Middle frontal gyrus (tissue), 1 donor: ENCODE results near the gene GINS2.

Experiments used
- DNase-seq: peaks from one replicate; pipeline ENCODE4 v3.0.0-alpha.2; 2015; ENCODE audit warnings: low spot score; ENCODE audit errors: extremely low spot score

GINS2 gene

GRCh38 chr16:85716022-85716679 lies 27.4 kb upstream of the GINS2 start:
- DNase-seq = no peak

- no peak for DNase-seq
Measured at GRCh38 chr16:85715169-85716021, 26.6 kb upstream of the GINS2 start.

GRCh38 chr16:85712801-85713200 lies 24.0 kb upstream of the GINS2 start:
- no peak for DNase-seq

DNA sequence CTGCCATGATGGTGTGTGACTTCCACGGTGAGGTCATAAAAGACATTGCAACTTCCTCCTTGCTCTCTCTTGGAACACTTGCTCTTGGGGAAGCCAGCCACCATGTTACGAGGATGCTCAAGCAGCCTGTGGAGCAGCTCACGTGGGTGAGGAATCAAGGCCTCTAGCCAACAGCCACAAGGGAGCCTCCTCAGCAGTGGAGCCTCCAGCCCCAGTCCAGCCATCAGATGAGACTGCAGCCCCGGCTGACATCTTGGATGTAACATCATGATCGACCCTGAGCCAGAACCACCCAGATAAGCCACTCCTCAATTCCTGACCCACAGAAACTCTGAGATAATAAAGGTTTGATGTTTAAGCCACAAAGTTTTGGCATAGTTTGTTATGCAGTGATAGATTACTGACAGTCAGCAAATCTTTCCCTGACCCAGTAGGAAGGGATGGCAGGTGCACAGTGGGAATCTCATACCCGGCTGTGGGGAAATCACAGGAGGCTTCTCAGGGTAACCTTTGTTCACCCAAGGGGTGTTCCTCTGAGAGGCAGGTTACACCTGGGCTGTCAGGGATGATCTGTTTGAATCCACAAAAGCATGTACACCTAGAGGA lies 23.3 kb upstream of the GINS2 start:
- DNase-seq = no peak

- DNase-seq = no peak
Measured at GRCh38 chr16:85710732-85711131, 22.0 kb upstream of the GINS2 start.

DNA sequence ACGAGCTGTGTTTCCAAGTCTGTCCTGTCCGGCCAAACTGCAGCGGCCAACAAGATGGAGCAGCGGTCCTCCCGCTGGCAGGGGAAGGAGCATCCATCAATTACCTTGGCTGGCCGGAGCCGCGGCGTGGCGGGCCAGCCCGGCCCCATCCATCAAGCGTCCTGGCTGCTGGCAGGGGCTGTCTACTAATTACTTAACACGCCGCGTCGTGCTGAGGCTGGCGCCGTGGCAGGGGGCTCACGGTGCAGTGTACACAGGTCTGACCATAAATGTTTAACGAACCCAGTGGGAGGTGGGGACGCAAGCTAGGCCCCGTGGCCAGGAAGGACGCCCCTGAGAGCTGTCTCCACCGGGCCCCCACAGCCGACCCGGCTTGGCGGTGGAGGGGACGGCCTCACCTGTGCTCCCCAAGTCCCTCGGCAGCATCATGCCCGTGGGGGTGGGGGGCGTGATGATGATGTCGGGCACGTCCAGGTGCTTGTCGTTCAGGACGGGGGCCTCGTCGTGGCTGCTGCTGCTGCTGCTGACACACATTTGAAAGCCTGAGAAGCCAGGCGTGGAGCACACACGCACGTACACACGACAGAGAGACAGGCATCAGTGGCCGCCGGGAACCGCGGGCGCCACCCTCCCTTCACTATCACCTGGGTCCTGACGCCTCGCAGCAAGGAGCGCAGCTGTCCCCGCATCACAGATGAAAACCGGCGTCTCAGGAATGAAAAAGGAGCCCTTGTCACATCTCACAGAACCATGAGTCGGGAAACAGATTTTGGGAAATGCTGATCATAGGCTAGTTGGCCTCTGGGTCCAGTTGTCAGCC lies 21.2 kb upstream of the GINS2 start:
- no peak for DNase-seq

DNA sequence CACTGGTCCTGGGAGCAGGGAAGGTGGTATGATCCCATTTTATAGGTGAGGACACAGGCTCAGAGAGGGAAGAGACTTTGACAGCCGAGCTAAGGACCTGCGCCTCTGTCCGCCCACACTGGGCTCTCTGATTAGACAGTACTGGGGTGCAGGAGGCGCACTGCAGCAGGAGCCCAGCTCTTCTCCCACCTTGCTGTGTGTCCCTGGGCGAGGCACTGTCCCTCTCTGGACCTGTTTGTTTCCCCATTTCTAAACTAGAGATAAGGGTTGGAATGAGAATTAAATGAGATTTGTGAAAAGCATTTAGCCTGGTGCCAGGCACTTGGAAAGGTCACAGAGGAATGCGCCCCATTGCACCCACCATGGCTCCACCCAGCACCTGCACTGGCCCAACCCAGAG lies 19.6 kb upstream of the GINS2 start:
- no peak for DNase-seq

DNA sequence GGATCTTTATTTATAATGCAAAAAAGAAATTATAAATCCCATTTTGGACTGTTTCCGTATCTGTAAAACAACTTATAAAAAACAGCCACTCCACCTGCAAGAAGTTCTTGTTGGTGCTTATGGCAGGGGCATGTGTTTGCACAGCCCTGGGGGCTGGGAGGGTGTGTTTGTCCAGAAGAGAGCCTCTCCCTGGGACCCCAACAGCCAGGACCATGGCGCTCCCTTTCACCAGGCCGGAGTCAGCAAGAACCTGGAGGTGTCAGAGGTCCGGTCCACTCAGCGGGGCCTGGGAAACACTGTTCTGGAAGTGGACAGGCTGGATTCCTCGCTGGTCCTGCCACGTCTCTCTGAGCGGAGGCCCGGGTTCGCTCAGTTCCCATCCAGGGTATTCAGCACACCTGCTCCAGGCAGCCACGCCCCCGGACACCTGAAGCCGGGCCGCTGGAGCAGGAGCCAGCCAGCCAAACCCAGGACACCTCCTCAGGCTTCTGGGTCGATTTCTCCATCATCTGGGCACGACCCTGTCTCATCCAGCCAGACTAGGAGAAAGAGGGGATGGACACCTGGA lies 18.9 kb upstream of the GINS2 start:
- no peak for DNase-seq

DNA sequence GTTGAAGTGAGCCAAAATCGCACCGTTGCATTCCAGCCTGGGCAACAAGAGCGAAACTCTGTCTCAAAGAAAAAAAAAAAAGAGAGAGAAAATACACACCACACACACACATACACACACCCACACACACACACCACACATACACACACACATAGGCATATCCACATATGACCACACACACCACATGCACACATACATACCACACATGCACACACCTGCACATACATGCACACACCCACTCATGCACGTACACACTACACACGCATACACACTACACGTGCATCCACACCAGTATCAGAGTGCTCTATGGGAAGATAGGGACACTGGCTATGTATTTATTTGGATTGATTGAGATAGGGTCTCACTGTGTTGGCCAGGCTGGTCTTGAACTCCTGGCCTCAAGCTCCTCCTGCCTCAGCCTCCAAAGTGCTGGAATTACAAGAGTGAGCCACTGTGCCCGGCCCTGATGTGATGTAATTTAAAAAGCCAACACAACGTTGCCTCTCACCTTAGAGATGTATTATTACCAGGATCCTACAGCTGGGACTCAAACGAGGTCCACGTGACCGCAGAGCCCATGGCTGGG lies 17.8 kb upstream of the GINS2 start:
- no peak for DNase-seq

DNA sequence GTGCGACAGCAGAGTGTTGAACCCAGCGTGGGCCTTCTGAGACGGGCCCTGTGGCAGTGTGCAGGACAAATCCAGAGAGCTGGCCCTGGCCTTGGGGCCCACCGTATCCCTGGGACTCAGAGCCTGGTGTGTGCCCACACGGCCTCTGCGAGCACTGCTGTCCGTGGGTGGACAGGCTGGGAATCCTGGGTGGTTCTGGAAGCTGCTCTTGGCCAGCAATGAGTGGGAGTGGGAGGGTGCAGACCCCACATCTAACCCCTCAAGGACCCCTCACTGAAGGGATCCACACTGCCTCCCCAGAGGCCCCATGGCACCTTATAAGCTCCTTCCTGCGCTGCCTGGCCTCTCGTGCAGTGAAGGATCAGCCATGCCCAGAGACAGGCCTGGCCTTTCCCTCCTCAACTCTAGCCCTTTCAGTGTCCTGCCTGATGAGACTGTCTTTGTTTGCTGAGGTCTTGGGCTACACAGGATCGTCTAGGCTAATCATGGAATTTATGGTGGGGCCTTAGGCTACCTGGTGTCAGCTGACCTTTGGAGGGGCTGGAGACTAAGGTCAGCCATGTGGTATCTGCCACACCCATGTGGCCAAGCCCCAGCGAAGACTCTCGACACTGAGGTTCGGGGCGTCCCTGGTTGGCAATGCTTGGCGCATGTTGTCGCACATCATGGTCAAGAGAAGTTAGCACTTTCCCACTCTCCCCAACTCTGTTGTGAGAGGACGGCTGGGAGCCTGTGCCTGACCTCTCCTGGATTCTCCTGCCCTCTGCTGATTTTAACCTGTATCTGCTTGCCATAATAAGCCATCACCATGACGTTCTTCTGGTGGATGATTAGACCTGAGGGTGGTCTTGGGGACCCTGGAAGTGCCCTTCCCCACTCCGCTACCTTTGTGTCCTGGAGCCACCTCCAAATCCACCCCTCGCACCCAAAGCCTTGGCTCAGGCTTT lies 16.4 kb upstream of the GINS2 start:
- DNase-seq = no peak

GRCh38 chr16:85704011-85704410 lies 15.3 kb upstream of the GINS2 start:
- no peak for DNase-seq

DNA sequence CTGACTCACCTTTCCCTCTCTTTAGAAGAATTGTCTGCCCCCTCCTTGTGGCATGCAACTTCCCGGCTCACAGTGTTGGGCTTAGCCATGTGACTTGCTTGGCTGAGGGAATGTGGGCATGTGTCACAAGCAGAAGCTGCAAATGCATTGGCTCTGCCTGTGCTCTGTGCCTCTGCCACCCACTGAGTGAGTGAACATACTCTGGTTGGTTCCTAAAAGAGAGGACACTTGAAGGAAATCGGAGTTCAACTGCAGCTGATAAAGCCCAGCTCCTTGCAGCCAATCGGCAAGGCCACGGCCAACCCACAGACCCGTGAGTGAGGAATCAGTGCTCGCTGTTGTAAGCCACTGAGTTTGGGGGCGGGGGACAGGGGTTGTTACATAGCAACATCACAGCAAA lies 10.9 kb upstream of the GINS2 start:
- DNase-seq = peak; percentile 17

DNA sequence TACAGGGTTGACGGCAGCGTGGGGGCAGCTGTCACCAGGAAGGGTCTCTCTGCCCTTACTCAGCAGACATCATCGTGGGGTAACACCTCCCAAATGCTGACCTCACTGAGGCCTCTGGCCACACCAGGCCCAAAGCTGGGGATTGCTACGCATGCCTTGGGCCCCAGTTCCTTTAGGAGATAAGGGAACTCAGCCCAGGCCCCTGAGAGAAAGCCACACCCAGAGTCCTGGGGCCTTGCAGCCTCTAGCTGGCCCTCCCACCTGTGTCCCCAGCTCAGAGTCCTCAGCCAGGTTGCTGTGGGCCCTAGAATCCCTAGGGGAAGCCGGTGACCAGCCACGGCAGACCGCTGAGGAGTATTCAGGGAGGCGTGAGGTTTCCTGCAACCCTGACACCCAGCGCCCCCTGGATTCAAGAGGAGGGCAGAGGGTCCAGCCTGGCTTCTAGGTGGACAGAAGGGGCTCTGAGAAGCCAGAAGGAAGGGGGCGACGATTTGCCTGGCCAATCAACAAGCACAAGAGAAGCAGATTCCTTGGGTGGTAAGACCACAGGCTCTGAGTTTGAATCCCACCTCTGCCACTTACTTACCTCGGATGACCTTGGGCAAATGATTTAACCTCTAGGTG lies 10.3 kb upstream of the GINS2 start:
- DNase-seq = no peak

- DNase-seq = no peak
Measured at GRCh38 chr16:85698459-85698891, 9.7 kb upstream of the GINS2 start.

DNA sequence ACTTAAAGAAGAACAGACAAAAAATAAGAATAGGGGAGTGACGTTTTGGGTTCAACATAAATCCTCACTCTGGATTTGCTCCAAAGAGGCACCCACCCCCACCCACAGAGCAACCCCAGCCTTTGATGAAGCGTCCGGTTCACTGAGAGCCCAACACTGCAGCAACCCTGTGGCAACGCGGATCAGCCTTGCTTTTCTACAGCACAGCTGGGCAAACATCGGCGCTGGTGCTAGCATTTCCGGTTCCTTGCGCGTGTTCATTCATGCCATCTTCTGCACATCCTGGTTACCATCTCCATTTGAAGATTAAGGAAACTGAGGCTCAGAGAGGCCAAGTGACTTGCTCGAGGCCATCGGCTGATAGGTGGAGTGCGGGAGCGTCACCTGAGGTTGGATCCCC lies 8.7 kb upstream of the GINS2 start:
- no peak for DNase-seq

DNA sequence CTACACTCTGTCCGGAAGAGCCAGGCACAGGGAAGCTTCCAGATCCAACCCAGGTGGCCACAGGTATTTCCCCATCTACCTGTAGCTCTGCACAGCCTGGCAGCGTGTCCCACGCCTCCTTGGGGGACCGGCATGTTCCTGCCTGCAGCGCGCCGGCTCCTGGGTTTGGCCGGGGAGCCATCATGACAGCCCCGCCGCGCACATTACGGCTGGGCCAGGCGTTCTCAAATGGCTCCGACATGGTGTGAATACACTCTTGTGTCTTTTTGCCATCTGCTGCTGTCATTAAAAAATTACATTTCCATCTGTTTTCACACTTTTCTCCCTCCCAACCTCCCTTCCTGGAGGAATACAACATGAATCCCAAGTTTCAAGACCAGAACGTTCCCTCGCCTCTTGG lies 8.0 kb upstream of the GINS2 start:
- DNase-seq = no peak

DNA sequence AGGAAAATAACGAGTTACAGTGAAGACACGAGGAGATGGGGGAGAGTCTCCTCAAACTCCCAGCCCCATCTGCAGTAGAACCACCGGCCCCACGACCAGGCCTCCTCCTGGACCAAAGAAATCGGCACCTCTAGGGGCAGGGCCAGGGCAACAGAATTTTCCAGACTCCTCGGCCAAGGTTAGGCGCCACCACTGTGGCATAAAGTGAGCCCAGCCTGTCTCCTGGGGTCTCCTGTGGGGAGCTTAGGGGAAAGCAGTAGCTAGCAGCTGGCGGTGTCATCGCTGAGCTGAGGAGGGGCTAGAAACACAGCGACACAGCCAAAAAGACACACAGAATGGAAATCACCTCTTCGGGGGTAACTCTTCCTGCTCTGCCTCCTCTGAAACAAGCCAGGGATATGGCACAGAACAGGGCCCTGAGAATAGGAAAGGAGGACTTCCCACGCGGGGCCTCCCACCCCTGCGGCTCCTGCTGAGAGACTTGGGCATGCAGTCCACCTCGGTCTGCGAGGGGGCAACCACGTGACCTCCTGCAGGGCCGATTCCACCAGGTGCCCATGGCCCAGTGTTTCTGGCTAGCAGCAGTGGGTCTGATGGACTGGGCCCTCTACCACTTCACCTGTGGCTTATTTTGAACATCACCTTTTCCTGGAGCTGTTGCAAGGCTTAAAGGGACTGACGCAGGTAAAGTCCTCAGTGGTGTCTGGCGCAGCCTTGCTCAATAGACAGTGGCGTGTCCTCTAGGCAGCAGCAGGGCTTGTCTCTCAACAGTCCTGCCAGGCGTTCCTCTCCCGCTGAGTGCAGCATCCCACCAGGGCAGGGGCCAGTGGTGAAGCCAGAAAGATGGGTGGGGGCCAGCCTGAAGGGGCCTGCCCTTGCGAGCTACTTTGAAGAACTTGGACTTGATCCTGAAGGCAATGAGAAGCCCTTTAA lies 6.7 kb upstream of the GINS2 start:
- DNase-seq = no peak

- DNase-seq = no peak
Measured at GRCh38 chr16:85690469-85691064, 1.8 kb upstream of the GINS2 start.
